Measurements from ENCODE around the gene OTOP1.
"Not testable (repeated sequence)": the region's sequence is repeated elsewhere in the genome, so short reads cannot be mapped to it uniquely, and the experiment has no call there.

The OTOP1 gene

GRCh38 chr4:4164532-4165173 lies 62.1 kb downstream of the OTOP1 start:
- DNase-seq (ENCODE audit: low read depth in 2 of 2), result not testable (repeated sequence)

GRCh38 chr4:4162186-4162585 lies 64.5 kb downstream of the OTOP1 start:
- not testable (repeated sequence) for DNase-seq (ENCODE audit: low read depth in 2 of 2)

GRCh38 chr4:4160956-4161665 lies 65.6 kb downstream of the OTOP1 start:
- not testable (repeated sequence) for DNase-seq (ENCODE audit: low read depth in 2 of 2)

GRCh38 chr4:4145622-4146021 lies 81.1 kb downstream of the OTOP1 start:
- DNase-seq (ENCODE audit: low read depth in 2 of 2), result not testable (repeated sequence)

GRCh38 chr4:4143376-4143775 lies 83.4 kb downstream of the OTOP1 start:
- DNase-seq (ENCODE audit: low read depth in 2 of 2), result not testable (repeated sequence)

GRCh38 chr4:4142679-4143078 lies 84.0 kb downstream of the OTOP1 start:
- not testable (repeated sequence) for DNase-seq (ENCODE audit: low read depth in 2 of 2)

GRCh38 chr4:4141186-4141585 lies 85.5 kb downstream of the OTOP1 start:
- DNase-seq (ENCODE audit: low read depth in 2 of 2), result not testable (repeated sequence)

Measured in fibroblast of skin of left quadriceps (primary cell).